ENCODE data around the gene DACH1. TPM values are rescaled to one million over a fixed set of nuclear protein-coding genes. Genes with fewer than 3 reads are reported as not detected.

DACH1 gene
- total RNA-seq, 4 donors from 2014 or later = 0.98 to 1.6 (median 1.0) TPM

DNA sequence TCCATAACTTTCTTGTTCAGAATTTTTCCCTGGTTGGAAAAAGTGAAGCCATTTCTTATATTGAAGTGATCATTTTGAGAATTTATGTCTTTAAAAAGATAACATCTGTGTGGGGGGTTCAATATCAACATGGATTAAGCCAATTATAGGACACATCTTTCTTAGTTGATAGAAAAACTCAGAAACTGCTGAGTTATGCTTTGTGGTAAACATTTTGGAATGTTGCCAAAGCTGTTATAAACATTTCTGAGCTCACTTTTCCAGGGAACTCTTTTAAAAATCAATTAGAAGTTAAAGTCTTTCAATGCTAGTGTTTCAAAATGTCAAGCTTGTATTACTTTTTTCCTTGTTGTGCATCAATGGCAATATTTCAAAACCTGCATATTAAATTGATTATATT lies 248.8 kb downstream of the DACH1 start:
- DNase-seq = no peak
- in situ Hi-C loops (cut with MboI; ENCODE audit: low sequenced_read_pairs in 4 of 4) (no loop called here), intact Hi-C loops (cut with DNase I; ENCODE audit: low total_unique reads) (no loop called here)
- no peaks in the 10 kb centered on the region for H3K9me3 ChIP-seq
- no peak for TF ChIP-seq POLR2A (IDR thresholded peaks at IDR 0.05)
- TF ChIP-seq, protein P1, sequence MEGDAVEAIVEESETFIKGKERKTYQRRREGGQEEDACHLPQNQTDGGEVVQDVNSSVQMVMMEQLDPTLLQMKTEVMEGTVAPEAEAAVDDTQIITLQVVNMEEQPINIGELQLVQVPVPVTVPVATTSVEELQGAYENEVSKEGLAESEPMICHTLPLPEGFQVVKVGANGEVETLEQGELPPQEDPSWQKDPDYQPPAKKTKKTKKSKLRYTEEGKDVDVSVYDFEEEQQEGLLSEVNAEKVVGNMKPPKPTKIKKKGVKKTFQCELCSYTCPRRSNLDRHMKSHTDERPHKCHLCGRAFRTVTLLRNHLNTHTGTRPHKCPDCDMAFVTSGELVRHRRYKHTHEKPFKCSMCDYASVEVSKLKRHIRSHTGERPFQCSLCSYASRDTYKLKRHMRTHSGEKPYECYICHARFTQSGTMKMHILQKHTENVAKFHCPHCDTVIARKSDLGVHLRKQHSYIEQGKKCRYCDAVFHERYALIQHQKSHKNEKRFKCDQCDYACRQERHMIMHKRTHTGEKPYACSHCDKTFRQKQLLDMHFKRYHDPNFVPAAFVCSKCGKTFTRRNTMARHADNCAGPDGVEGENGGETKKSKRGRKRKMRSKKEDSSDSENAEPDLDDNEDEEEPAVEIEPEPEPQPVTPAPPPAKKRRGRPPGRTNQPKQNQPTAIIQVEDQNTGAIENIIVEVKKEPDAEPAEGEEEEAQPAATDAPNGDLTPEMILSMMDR (IDR thresholded peaks at IDR 0.05 in 4 of 5, conservative IDR thresholded peaks at IDR 0.05 in 1 of 5) = no peak
- H3K27me3 ChIP-seq = no peaks in the 10 kb centered on the region
- peaks cover 0 to 4% of the 10 kb centered on the region in 2 donors for H3K4me1 ChIP-seq
- ATAC-seq = no peak
- H3K4me3 ChIP-seq = no peak overlapping the region
- no peak overlapping the region for H3K27ac ChIP-seq
- H3K36me3 ChIP-seq = no peaks in the 10 kb centered on the region

DNA sequence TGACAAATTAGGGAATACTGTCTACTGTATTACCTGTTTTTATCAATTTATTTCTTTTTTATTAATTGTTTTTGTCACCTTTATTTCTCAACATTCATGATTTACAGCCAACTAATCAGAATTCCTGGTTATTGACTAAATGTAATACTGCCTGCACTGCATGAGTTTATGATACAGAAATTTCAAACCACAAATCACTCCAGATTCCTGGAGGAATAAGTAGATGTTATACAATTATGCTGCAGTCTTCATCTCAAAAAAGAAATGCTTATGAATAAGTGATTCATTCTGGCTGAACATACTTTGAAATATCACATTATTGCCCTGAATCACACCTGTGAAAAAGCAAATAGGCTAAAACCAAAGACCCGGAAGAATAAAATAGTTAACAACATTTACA lies 249.7 kb downstream of the DACH1 start:
- Histone ChIP-seq H3K4me3 (no peak overlapping the region), H3K9me3 (no peaks in the 10 kb centered on the region), H3K27ac (no peak overlapping the region), H3K36me3 (no peaks in the 10 kb centered on the region), H3K4me1 (peaks cover 0 to 4% of the 10 kb centered on the region in 2 donors), H3K27me3 (no peaks in the 10 kb centered on the region)
- ATAC-seq = no peak
- TF ChIP-seq, protein P1 (IDR thresholded peaks at IDR 0.05 in 4 of 5, conservative IDR thresholded peaks at IDR 0.05 in 1 of 5) = no peak
- TF ChIP-seq POLR2A (IDR thresholded peaks at IDR 0.05) = no peak
- DNase-seq = no peak
- intact Hi-C loops (cut with DNase I; ENCODE audit: low total_unique reads) (no loop called here), in situ Hi-C loops (cut with MboI; ENCODE audit: low sequenced_read_pairs in 4 of 4) (no loop called here)

DNA sequence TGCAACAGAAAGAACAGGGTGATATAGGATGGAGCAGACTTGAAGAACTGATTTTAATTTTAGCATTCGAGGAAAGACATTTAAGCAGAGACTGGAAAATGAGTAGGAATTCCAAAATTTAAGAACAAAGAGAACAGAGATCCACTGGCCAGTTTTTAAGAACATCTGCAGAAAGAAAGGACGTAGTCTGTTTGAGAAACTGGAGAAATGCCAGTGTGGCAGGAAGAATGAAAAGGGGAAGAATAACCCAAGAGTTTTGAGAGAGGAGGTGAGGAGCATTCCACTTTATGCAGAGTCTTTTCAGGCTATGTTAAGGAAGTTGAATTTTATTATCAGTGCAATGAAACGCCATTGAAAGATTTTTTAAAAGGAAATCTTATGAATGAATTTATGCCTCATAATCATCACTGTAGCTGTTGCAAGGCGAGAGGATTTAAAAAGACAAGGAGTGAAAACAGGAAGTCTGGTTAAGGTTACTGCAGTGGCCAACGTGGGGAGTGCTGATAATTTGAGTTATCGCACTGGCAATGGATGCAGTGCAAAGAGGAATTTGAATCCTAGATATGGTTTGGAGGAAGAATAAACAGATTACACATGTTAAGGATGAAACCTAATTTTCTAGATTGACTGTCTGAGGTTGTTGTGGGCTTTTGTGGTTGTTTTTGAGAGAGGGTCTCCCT lies 253.8 kb downstream of the DACH1 start:
- Histone ChIP-seq H3K9me3 (no peaks in the 10 kb centered on the region), H3K4me3 (no peak overlapping the region), H3K27me3 (no peaks in the 10 kb centered on the region), H3K36me3 (no peaks in the 10 kb centered on the region), H3K4me1 (no peaks in the 10 kb centered on the region), H3K27ac (no peak overlapping the region)
- in situ Hi-C loops (cut with MboI; ENCODE audit: low sequenced_read_pairs in 4 of 4) (no loop called here), intact Hi-C loops (cut with DNase I; ENCODE audit: low total_unique reads) (no loop called here)
- DNase-seq (no peak), ATAC-seq (no peak)
- TF ChIP-seq, protein P1 (IDR thresholded peaks at IDR 0.05 in 4 of 5, conservative IDR thresholded peaks at IDR 0.05 in 1 of 5) = no peak
- TF ChIP-seq POLR2A (IDR thresholded peaks at IDR 0.05) = no peak

DNA sequence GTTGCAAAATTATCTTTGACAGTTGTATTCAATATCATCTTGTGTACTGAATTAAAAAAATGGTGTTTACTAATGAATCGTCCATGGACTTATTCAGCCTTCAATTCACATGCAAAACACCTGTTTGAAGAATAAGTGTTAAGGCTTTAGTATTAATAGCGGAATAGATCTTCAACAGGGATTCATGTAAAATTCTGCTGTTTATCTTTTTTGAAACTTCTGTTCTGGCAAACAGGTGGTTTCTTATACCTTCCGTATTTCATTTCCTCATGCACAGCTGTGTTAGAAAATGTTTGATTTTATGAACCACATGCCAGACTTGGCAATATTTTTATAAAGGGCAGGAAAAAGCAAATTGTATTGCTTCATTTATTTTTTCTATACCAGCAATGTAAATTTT lies 255.7 kb downstream of the DACH1 start:
- Histone ChIP-seq H3K9me3 (no peaks in the 10 kb centered on the region), H3K27ac (no peak overlapping the region), H3K36me3 (no peaks in the 10 kb centered on the region), H3K27me3 (no peaks in the 10 kb centered on the region), H3K4me1 (no peaks in the 10 kb centered on the region), H3K4me3 (no peak overlapping the region)
- in situ Hi-C loops (cut with MboI; ENCODE audit: low sequenced_read_pairs in 4 of 4) = no loop called here
- ATAC-seq (no peak), DNase-seq (no peak)
- no peak for TF ChIP-seq POLR2A (IDR thresholded peaks at IDR 0.05)
- intact Hi-C loops (cut with DNase I; ENCODE audit: low total_unique reads) = no loop called here

DNA sequence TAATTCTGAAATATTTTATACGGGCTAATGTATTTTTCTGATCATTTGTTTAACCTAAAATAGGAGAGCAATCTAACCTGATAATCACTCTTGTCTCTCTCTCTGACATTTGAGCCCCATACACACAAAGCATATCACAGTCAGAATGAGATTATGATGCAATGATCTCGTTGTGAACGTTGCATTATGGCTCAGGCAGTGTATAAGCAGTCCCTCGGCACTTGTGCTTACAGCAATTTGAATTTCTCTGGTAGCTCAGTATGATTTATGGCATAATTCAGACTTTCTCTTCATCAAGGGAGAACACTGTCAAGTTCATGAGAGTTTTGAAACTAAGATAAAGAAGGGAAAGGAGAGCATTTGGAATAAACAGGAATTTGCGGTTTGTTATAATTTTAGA lies 256.1 kb downstream of the DACH1 start:
- intact Hi-C loops (cut with DNase I; ENCODE audit: low total_unique reads) (no loop called here), in situ Hi-C loops (cut with MboI; ENCODE audit: low sequenced_read_pairs in 4 of 4) (no loop called here)

More for the DNA sequence above, 256.1 kb downstream of the DACH1 start:
- no peaks in the 10 kb centered on the region for H3K9me3 ChIP-seq
- H3K27me3 ChIP-seq = no peaks in the 10 kb centered on the region
- H3K27ac ChIP-seq = no peak overlapping the region
- no peaks in the 10 kb centered on the region for H3K36me3 ChIP-seq
- H3K4me3 ChIP-seq = no peak overlapping the region
- H3K4me1 ChIP-seq = no peaks in the 10 kb centered on the region
- no peak for TF ChIP-seq POLR2A (IDR thresholded peaks at IDR 0.05)
- TF ChIP-seq, protein P1 (IDR thresholded peaks at IDR 0.05 in 4 of 5, conservative IDR thresholded peaks at IDR 0.05 in 1 of 5) = no peak
- DNase-seq (no peak), ATAC-seq (no peak)
